Small intestine (tissue), 7 donors: ENCODE results near the gene PI4KA. TPM values are rescaled to one million over a fixed set of nuclear protein-coding genes. Genes with fewer than 3 reads are reported as not detected.
A peak's percentile ranks its signal among the peaks of the same experiment; 100 is the strongest.

Experiments used
- DNase-seq, 2 donors: peaks; one replicate each; pipeline versions ENCODE4 v3.0.0 to v3.0.0-alpha.2; 2013
- FAIRE-seq: peaks from 2 replicates; lab custom pipeline; 2012; peaks lifted over from hg19 to GRCh38; lab: Jason Lieb, UNC
- H3K27ac ChIP-seq, 3 donors: one replicate each; pipeline ENCODE4 v1.5.1; 2013; ENCODE audit warnings: low read length in 2 of 3, mild to moderate bottlenecking in 2 of 3, control low read depth in 1 of 3, inconsistent platforms in 1 of 3, low read depth in 1 of 3, moderate library complexity in 1 of 3
- H3K27me3 ChIP-seq, 3 donors: one replicate each; pipeline ENCODE4 v1.6.1; 2013; ENCODE audit warnings: low read length in 3 of 3, inconsistent platforms in 1 of 3; ENCODE audit not compliant: control insufficient read depth in 3 of 3, insufficient read depth in 3 of 3
- H3K36me3 ChIP-seq, 3 donors: one replicate each; pipeline ENCODE4 v1.6.1; 2013; ENCODE audit warnings: low read length in 3 of 3, inconsistent platforms in 1 of 3, low read depth in 1 of 3, mild to moderate bottlenecking in 1 of 3, moderate library complexity in 1 of 3; ENCODE audit not compliant: control insufficient read depth in 3 of 3, insufficient read depth in 2 of 3
- H3K4me1 ChIP-seq, 3 donors: one replicate each; pipeline ENCODE4 v1.6.1; 2013; ENCODE audit warnings: low read length in 2 of 3, inconsistent platforms in 1 of 3, low read depth in 1 of 3, mild to moderate bottlenecking in 1 of 3, moderate library complexity in 1 of 3; ENCODE audit not compliant: control insufficient read depth in 3 of 3, insufficient read depth in 2 of 3
- H3K4me3 ChIP-seq, 3 donors: one replicate each; pipeline ENCODE4 v1.5.1; 2013; ENCODE audit warnings: low read length in 3 of 3, control low read depth in 1 of 3, inconsistent platforms in 1 of 3, low read depth in 1 of 3, mild to moderate bottlenecking in 1 of 3, moderate library complexity in 1 of 3
- H3K9me3 ChIP-seq, 2 donors: one replicate each; pipeline ENCODE4 v1.6.1; 2013; ENCODE audit warnings: low read depth in 1 of 2, low read length in 1 of 2; ENCODE audit not compliant: control insufficient read depth in 2 of 2, insufficient read depth in 1 of 2
- WGBS, 3 donors: extraction: QIAGEN DNeasy Blood & Tissue Kit; methylation state at CpG; one replicate each; pipeline ENCODE4 v1.1.7; 2013; 5-methylcytosine and 5-hydroxymethylcytosine counted together
- polyA plus RNA-seq, 4 donors: library from polyadenylated mRNA; stranded (reverse) in 3 of 4; unstranded in 1 of 4; fragments of 200-250 nt in 3 of 4; fragments of 120-200 nt in 1 of 4; gene quantifications; one replicate each; pipeline versions ENCODE4 v1.2.1 to v1.2.3, GENCODE V29; 2013
- donor health status: healthy with polysubstance abuse.
- donor health status: control.
- donor health status: control.
- donor health status: Bipolar disorder and iron deficiency.
- donor health status: healthy.

The PI4KA gene
- polyA plus RNA-seq, 4 donors: 40.5 to 82.0 (median 45.8) TPM

- Histone ChIP-seq H3K36me3 (peaks cover 2 to 74% (median 16%) of the 10 kb centered on the region in 3 donors), H3K27me3 (no peaks in the 10 kb centered on the region), H3K27ac (no peak overlapping the region), H3K4me3 (no peak overlapping the region), H3K4me1 (no peaks in the 10 kb centered on the region), H3K9me3 (no peaks in the 10 kb centered on the region)
- no peak for FAIRE-seq
- peak in 1 of 2 donors; percentile 25 for DNase-seq
- 64 to 71% (median 65%) methylated on average over 9 of the region's 9 CpGs for WGBS, 3 donors
Measured at GRCh38 chr22:20750461-20751184, 108.0 kb downstream of the PI4KA start.

- no peak overlapping the region for H3K4me3 ChIP-seq
- no peak for FAIRE-seq
- H3K27me3 ChIP-seq: no peaks in the 10 kb centered on the region
- no peak overlapping the region for H3K27ac ChIP-seq
- whole genome bisulfite sequencing, 3 donors: 86 to 92% (median 89%) methylated on average over 3 of the region's 3 CpGs
- no peak for DNase-seq
- H3K4me1 ChIP-seq: no peaks in the 10 kb centered on the region
- no peaks in the 10 kb centered on the region for H3K9me3 ChIP-seq
- peaks cover 2 to 79% (median 21%) of the 10 kb centered on the region in 3 donors for H3K36me3 ChIP-seq
Measured at GRCh38 chr22:20749453-20749852, 109.2 kb downstream of the PI4KA start.

- Histone ChIP-seq H3K36me3 (peaks cover 5 to 81% (median 23%) of the 10 kb centered on the region in 3 donors), H3K27ac (no peak overlapping the region), H3K9me3 (no peaks in the 10 kb centered on the region), H3K27me3 (no peaks in the 10 kb centered on the region), H3K4me3 (no peak overlapping the region), H3K4me1 (no peaks in the 10 kb centered on the region)
- FAIRE-seq (no peak), DNase-seq (no peak)
- 72 to 88% (median 80%) methylated on average over 9 of the region's 9 CpGs for WGBS, 3 donors
Measured at GRCh38 chr22:20748731-20749428, 109.7 kb downstream of the PI4KA start.

DNA sequence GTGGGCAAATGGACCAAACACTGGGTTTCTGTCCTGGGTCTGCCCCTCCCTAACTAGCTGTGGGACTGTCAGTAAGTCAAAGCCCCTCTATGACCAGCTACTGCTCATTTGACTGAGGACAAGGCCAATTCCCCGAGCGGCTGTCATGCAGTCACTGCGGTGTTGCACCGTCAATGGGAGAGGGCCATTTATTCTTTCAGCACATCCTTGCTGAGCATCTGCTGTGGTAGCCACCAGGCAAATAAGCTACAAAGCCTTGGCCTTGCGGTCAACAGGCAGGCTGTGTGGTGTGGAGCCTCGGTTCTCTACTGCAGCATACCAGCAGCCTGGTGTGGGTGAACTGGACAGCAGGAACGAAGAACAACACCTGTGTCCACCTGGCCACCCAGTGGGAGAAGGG is 110.5 kb downstream of the PI4KA start:
- FAIRE-seq (no peak), DNase-seq (no peak)
- Histone ChIP-seq H3K9me3 (no peaks in the 10 kb centered on the region), H3K27me3 (no peaks in the 10 kb centered on the region), H3K4me3 (no peak overlapping the region), H3K36me3 (peaks cover 5 to 84% (median 23%) of the 10 kb centered on the region in 3 donors), H3K27ac (no peak overlapping the region), H3K4me1 (no peaks in the 10 kb centered on the region)
- WGBS, 3 donors: 88 to 96% (median 91%) methylated on average over 7 of the region's 7 CpGs

GRCh38 chr22:20747223-20747622 is 111.4 kb downstream of the PI4KA start:
- H3K4me1 ChIP-seq: no peaks in the 10 kb centered on the region
- no peak for FAIRE-seq
- H3K4me3 ChIP-seq: no peak overlapping the region
- H3K27ac ChIP-seq: no peak overlapping the region
- no peaks in the 10 kb centered on the region for H3K27me3 ChIP-seq
- no peak for DNase-seq
- no peaks in the 10 kb centered on the region for H3K9me3 ChIP-seq
- peaks cover 5 to 86% (median 25%) of the 10 kb centered on the region in 3 donors for H3K36me3 ChIP-seq
- 89 to 94% (median 94%) methylated on average over 10 of the region's 10 CpGs for WGBS, 3 donors

GRCh38 chr22:20746431-20747189 is 112.0 kb downstream of the PI4KA start:
- WGBS, 3 donors: 77 to 86% (median 86%) methylated on average over 9 of the region's 9 CpGs
- no peak overlapping the region for H3K4me3 ChIP-seq
- H3K27me3 ChIP-seq: no peaks in the 10 kb centered on the region
- no peak overlapping the region for H3K27ac ChIP-seq
- no peaks in the 10 kb centered on the region for H3K9me3 ChIP-seq
- H3K36me3 ChIP-seq: peaks cover 5 to 84% (median 27%) of the 10 kb centered on the region in 3 donors
- H3K4me1 ChIP-seq: no peaks in the 10 kb centered on the region
- no peak for FAIRE-seq
- no peak for DNase-seq

GRCh38 chr22:20745119-20745518 is 113.5 kb downstream of the PI4KA start:
- 81 to 92% (median 89%) methylated on average over 3 of the region's 3 CpGs for WGBS, 3 donors

DNA sequence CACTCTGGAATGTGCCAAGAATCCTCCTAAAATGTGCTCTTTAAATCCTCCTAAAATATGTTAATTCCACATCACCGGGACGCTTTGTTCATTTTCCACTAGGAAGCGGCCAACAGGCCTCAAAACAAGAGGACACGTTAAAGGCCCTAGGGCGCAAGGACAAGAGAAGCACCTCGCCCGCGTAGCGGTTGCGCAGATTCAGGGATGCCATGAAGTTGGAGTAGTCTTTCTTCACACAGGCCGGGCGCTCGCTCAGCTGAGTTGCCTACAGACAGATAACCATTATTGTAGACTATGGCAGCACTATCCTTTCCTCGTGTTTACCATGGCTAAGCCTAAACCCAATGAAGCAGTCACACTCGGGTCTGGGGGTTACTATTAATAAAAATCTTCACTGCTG is 114.2 kb downstream of the PI4KA start:
- FAIRE-seq (no peak), DNase-seq (no peak)
- H3K27me3 ChIP-seq: no peaks in the 10 kb centered on the region
- H3K27ac ChIP-seq: no peak overlapping the region
- 96 to 97% (median 97%) methylated on average over 15 of the region's 15 CpGs for WGBS, 3 donors
- H3K36me3 ChIP-seq: peaks cover 5 to 70% (median 30%) of the 10 kb centered on the region in 3 donors
- H3K4me3 ChIP-seq: no peak overlapping the region
- H3K4me1 ChIP-seq: no peaks in the 10 kb centered on the region
- peaks cover 0 to 2% of the 10 kb centered on the region in 2 donors for H3K9me3 ChIP-seq

More at GRCh38 chr22:20745119-20745518, 113.5 kb downstream of the PI4KA start:
- Histone ChIP-seq H3K4me3 (no peak overlapping the region), H3K36me3 (peaks cover 5 to 73% (median 33%) of the 10 kb centered on the region in 3 donors), H3K9me3 (peaks cover 0 to 2% of the 10 kb centered on the region in 2 donors), H3K27ac (no peak overlapping the region), H3K4me1 (no peaks in the 10 kb centered on the region), H3K27me3 (no peaks in the 10 kb centered on the region)
- no peak for FAIRE-seq
- no peak for DNase-seq
